RWPE1 (cell line): Measurements from ENCODE around the gene RFTN1.

ENCODE experiments used
- CTCF ChIA-PET: fragments of 350-600 bp; sonication (Branson Sonifier 250); formaldehyde crosslinking; extraction: SDS; loops from one replicate; lab custom pipeline; 2021; lab: Yijun Ruan, JAX
- POLR2A ChIA-PET: fragments of 400-600 bp; formaldehyde crosslinking; extraction: SDS; loops from one replicate; lab custom pipeline; 2020; ENCODE audit warnings: antibody characterized with exemption; ENCODE audit not compliant: low non-redundant PET; lab: Yijun Ruan, JAX
- DNase-seq: peaks from one replicate; pipeline ENCODE4 v3.0.0; 2012; ENCODE audit warnings: low spot score
- H3K27ac ChIP-seq: fragments of 450-650 bp; 2 replicates; pipeline ENCODE4 v1.5.1; 2017
- TF ChIP-seq, protein P1 (sequence below): fragments of 450-650 bp; conservative IDR thresholded peaks from 2 replicates; pipeline ENCODE4 v1.5.1; 2017; ENCODE audit warnings: low read depth, mild to moderate bottlenecking

The RFTN1 gene

DNA sequence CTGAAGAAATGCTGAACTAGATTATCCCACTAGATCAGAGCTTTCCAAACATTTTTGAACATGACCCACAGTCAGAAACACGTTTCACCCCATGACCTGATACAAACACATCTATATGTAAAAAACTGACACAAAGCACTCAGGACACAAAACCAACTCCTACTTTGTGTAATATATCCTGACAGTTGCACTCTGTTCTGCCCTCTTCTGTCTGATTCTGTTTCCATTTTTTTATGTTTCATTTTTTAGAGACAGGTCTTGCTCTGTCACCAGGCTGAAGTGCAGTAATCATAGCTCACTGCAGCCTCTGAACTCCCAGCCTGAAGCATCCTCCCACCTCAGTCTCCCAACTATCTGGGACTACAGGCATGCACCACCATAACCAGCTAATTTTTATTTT, 15.8 kb upstream of the RFTN1 start:
- no peak overlapping the region for H3K27ac ChIP-seq
- DNase-seq: no peak
- TF ChIP-seq, protein P1, sequence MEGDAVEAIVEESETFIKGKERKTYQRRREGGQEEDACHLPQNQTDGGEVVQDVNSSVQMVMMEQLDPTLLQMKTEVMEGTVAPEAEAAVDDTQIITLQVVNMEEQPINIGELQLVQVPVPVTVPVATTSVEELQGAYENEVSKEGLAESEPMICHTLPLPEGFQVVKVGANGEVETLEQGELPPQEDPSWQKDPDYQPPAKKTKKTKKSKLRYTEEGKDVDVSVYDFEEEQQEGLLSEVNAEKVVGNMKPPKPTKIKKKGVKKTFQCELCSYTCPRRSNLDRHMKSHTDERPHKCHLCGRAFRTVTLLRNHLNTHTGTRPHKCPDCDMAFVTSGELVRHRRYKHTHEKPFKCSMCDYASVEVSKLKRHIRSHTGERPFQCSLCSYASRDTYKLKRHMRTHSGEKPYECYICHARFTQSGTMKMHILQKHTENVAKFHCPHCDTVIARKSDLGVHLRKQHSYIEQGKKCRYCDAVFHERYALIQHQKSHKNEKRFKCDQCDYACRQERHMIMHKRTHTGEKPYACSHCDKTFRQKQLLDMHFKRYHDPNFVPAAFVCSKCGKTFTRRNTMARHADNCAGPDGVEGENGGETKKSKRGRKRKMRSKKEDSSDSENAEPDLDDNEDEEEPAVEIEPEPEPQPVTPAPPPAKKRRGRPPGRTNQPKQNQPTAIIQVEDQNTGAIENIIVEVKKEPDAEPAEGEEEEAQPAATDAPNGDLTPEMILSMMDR: no peak
- ChIA-PET CTCF (interaction anchor here (0.6 kb wide), 1 partner anchor 270 kb away, joined by 3 read pairs; no protein-coding TSS in a partner anchor), POLR2A (no interaction called here)

- TF ChIP-seq, protein P1: no peak
- DNase-seq: no peak
- no peak overlapping the region for H3K27ac ChIP-seq
- ChIA-PET POLR2A (no interaction called here), CTCF (no interaction called here)
Observed at GRCh38 chr3:16528581-16528993, 15.1 kb upstream of the RFTN1 start.

DNA sequence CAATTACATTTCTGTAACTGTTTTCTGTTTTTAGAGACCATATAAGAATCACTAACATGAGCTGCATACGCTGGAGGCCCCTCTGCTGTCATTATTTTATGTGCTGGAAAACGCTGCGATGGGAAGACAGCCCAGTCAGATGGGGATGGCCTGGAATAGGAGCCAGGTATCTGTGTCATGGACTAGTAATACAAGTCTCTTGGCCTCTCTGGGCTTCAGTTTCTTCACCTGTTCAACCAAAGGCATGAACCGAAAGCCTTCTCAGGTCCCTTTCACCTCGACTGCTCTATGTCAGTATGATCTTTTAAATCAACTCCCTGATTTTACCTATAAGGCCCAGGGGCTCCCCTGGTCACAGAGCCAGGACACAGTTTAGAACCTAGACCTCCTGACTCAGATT, 14.6 kb upstream of the RFTN1 start:
- TF ChIP-seq, protein P1: no peak
- DNase-seq: no peak
- H3K27ac ChIP-seq: no peak overlapping the region
- CTCF ChIA-PET: no interaction called here
- POLR2A ChIA-PET: no interaction called here

- DNase-seq: no peak
- TF ChIP-seq, protein P1: no peak
- H3K27ac ChIP-seq: no peak overlapping the region
- ChIA-PET POLR2A (no interaction called here), CTCF (no interaction called here)
Observed at GRCh38 chr3:16524196-16524595, 10.7 kb upstream of the RFTN1 start.

DNA sequence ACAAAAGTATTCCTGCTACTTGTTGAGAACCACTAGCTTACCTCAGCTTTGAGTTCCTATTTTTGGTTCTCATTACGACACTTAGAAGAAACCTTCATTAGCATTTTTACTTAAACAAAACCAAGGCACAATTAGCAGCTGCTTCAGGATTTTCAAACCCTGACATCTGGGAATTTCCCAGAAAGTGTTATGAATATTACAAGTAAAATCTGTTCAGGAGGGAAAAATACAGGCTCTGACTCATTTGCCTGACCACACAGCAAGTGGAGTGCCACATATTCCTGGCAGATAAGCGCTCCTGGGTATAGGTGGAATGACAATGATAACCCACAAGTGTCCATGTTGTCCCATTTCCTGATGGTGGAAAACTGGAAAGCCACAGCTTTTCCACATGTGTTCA, 10.3 kb upstream of the RFTN1 start:
- TF ChIP-seq, protein P1: no peak
- CTCF ChIA-PET: no interaction called here
- no peak overlapping the region for H3K27ac ChIP-seq
- POLR2A ChIA-PET: no interaction called here
- DNase-seq: no peak

- no peak overlapping the region for H3K27ac ChIP-seq
- CTCF ChIA-PET: no interaction called here
- DNase-seq: no peak
- TF ChIP-seq, protein P1: no peak
- POLR2A ChIA-PET: no interaction called here
Observed at GRCh38 chr3:16522834-16523233, 9.3 kb upstream of the RFTN1 start.
